CD14-positive monocyte (primary cell): ENCODE measurements around the gene TTC7B. TPM values are rescaled to one million over a fixed set of nuclear protein-coding genes. Genes with fewer than 3 reads are reported as not detected.
A peak's percentile ranks its signal among the peaks of the same experiment; 100 is the strongest.

Experiments
- DNase-seq, 3 donors: peaks; one replicate each; pipeline ENCODE4 v3.0.0-alpha.2; 2011 to 2022
- H2AFZ ChIP-seq: 2 replicates; pipeline ENCODE4 v1.6.0; 2012; ENCODE audit warnings: mild to moderate bottlenecking, low read depth, low read length, inconsistent platforms; ENCODE audit not compliant: insufficient read depth, poor library complexity, severe bottlenecking
- H3K27ac ChIP-seq, 2 donors: 1 replicate in 1 of 2; 2 replicates in 1 of 2; pipeline ENCODE4 v1.5.1; 2012 to 2013; ENCODE audit warnings: low read length in 2 of 2, control low read depth in 1 of 2, inconsistent platforms in 1 of 2, low read depth in 1 of 2, mild to moderate bottlenecking in 1 of 2
- H3K27me3 ChIP-seq, 2 donors: one replicate each; pipeline versions ENCODE4 v1.6.0 to v1.6.1; 2011 to 2013; ENCODE audit warnings: low read length in 2 of 2; ENCODE audit not compliant: control insufficient read depth in 2 of 2, insufficient read depth in 2 of 2
- H3K36me3 ChIP-seq, 2 donors: replicated peaks in 1 of 2; 1 replicate in 1 of 2; 2 replicates in 1 of 2; pipeline versions ENCODE4 v1.5.1 to v1.6.1; 2012 to 2013; ENCODE audit warnings: low read length in 2 of 2, control low read depth in 1 of 2, inconsistent platforms in 1 of 2, mild to moderate bottlenecking in 1 of 2; ENCODE audit not compliant: insufficient read depth in 2 of 2, control insufficient read depth in 1 of 2
- H3K4me1 ChIP-seq, 2 donors: 1 replicate in 1 of 2; 2 replicates in 1 of 2; pipeline versions ENCODE4 v1.5.1 to v1.6.1; 2012 to 2013; ENCODE audit warnings: low read length in 2 of 2, control low read depth in 1 of 2, inconsistent platforms in 1 of 2, mild to moderate bottlenecking in 1 of 2, moderate library complexity in 1 of 2; ENCODE audit not compliant: insufficient read depth in 2 of 2, control insufficient read depth in 1 of 2
- H3K4me2 ChIP-seq: replicated peaks from 2 replicates; pipeline ENCODE3; 2012; ENCODE audit warnings: low read length, moderate library complexity, mild to moderate bottlenecking; ENCODE audit not compliant: poor library complexity, severe bottlenecking; ENCODE audit errors: extremely low read depth
- H3K4me3 ChIP-seq, 3 experiments: fragments of 200-600 bp in 1 of 3; sonication (generic) in 1 of 3; replicated peaks in 1 of 3; 1 replicate in 2 of 3; 2 replicates in 1 of 3; pipeline ENCODE4 v1.5.1; 2011 to 2013; ENCODE audit warnings: low read length in 3 of 3, mild to moderate bottlenecking in 3 of 3, control low read depth in 2 of 3, low read depth in 2 of 3, inconsistent platforms in 1 of 3, moderate library complexity in 1 of 3
- H3K79me2 ChIP-seq: 2 replicates; pipeline ENCODE4 v1.6.0; 2012; ENCODE audit warnings: mild to moderate bottlenecking, control low read depth, inconsistent platforms, low read length, moderate library complexity; ENCODE audit not compliant: insufficient read depth
- H3K9ac ChIP-seq: 2 replicates; pipeline ENCODE4 v1.6.0; 2017; ENCODE audit warnings: low read length, mild to moderate bottlenecking; ENCODE audit not compliant: insufficient read depth, poor library complexity, severe bottlenecking
- H3K9me3 ChIP-seq, 2 donors: replicated peaks in 1 of 2; 1 replicate in 1 of 2; 2 replicates in 1 of 2; pipeline versions ENCODE4 v1.5.1 to v1.6.1; 2012 to 2013; ENCODE audit warnings: low read length in 2 of 2, control low read depth in 1 of 2; ENCODE audit not compliant: control insufficient read depth in 1 of 2, insufficient read depth in 1 of 2
- H4K20me1 ChIP-seq: 2 replicates; pipeline ENCODE4 v1.6.0; 2012; ENCODE audit warnings: mild to moderate bottlenecking, low read length, control low read depth, moderate library complexity; ENCODE audit not compliant: insufficient read depth
- H3K27ac Mint-ChIP-seq, 7 donors: one replicate each; pipeline ENCODE4 v1.8.0; 2020; ENCODE audit warnings: mild to moderate bottlenecking in 7 of 7, mixed read lengths in 7 of 7, moderate library complexity in 6 of 7, inconsistent platforms in 2 of 7
- H3K27me3 Mint-ChIP-seq, 3 donors: one replicate each; pipeline ENCODE4 v1.8.0; 2021 to 2022; ENCODE audit warnings: low read depth in 3 of 3, mild to moderate bottlenecking in 3 of 3, mixed read lengths in 3 of 3, moderate library complexity in 3 of 3, inconsistent platforms in 1 of 3
- H3K36me3 Mint-ChIP-seq, 2 donors: one replicate each; pipeline ENCODE4 v1.8.0; 2020; ENCODE audit warnings: mixed read lengths in 2 of 2, inconsistent platforms in 1 of 2, mild to moderate bottlenecking in 1 of 2
- H3K4me1 Mint-ChIP-seq: one replicate; pipeline ENCODE4 v1.8.0; 2020; ENCODE audit warnings: mild to moderate bottlenecking, mixed read lengths
- H3K4me3 Mint-ChIP-seq, 2 donors: one replicate each; pipeline ENCODE4 v1.8.0; 2020; ENCODE audit warnings: mild to moderate bottlenecking in 2 of 2, mixed read lengths in 2 of 2, moderate library complexity in 1 of 2
- H3K9me3 Mint-ChIP-seq, 7 donors: one replicate each; pipeline ENCODE4 v1.8.0; 2020 to 2022; ENCODE audit warnings: mixed read lengths in 7 of 7, mild to moderate bottlenecking in 6 of 7, moderate library complexity in 6 of 7, inconsistent platforms in 2 of 7
- WGBS: methylation state at CpG from one replicate; pipeline ENCODE4 v1.1.5; 2013; ENCODE audit warnings: missing lambda C conversion rate; ENCODE audit not compliant: insufficient coverage; 5-methylcytosine and 5-hydroxymethylcytosine counted together
- intact Hi-C, 2 donors: fragments of 100-400 bp; cut with micrococcal nuclease; formaldehyde crosslinking; loops; one replicate each; pipeline versions ENCODE4 v1.15.0 to v1.15.1; 2023
- polyA plus RNA-seq, 3 donors: library from polyadenylated mRNA; depleted of rRNA in 1 of 3; unstranded in 2 of 3; stranded (reverse) in 1 of 3; fragments of 300-500 nt in 2 of 3; fragments of >200 nt in 1 of 3; fragmentation: Illumina TruSeq in 2 of 3; gene quantifications; 1 replicate in 2 of 3; 2 replicates in 1 of 3; pipeline ENCODE4 v1.2.3, GENCODE V29; 2012 to 2021
- TF ChIP-seq, protein P1 (sequence below): fragments of 200-600 bp; IDR thresholded peaks from one replicate; pipeline ENCODE4 v1.8.0; 2022; ENCODE audit warnings: antibody characterized with exemption, mild to moderate bottlenecking

Gene TTC7B
- polyA plus RNA-seq, 3 donors = 0.87 to 2.6 (median 1.2) TPM

DNA sequence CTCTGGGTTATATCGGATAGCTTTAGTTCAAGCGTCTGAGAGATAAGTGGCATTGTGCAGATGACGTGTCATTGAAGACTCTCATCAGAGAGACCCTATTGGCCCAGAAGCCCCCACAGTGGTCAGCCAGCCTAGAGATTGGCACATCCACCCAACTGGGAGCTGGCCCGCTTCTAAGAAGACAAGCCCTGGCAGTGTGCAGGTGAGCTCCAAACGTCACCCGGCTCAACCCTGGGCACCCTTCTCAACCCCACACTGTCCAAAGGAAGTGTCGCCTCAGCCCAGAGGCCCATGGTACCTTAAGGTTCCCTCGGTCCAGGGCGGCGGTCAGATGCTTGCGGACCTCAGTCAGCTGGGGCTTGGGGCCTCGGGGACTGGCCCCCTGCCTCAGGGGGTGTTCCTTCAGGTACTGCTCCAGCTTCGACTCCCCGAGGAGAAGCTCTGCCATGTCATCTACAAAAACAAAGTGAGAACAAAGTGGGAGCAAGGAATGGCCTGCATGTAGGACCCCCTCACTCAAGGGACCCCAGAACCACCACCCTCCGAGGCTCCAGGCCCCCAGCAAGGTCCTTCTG, 30.3 kb downstream of the TTC7B start:
- Histone ChIP-seq H3K9ac (no peak overlapping the region), H3K4me2 (no peak overlapping the region), H2AFZ (no peak overlapping the region), H4K20me1 (no peaks in the 10 kb centered on the region), H3K27me3 (no peaks in the 10 kb centered on the region), H3K27ac (no peak overlapping the region), H3K4me3 (no peak overlapping the region), H3K4me1 (peaks cover 0 to 6% of the 10 kb centered on the region in 2 donors), H3K36me3 (no peaks in the 10 kb centered on the region), H3K9me3 (no peaks in the 10 kb centered on the region), H3K79me2 (no peaks in the 10 kb centered on the region)
- H3K27ac Mint-ChIP-seq = peak overlapping the region in 1 of 7 donors; percentile 57
- WGBS = 95% methylated on average over 11 of the region's 15 CpGs
- intact Hi-C loops = no loop called here
- peaks cover 10% of the 10 kb centered on the region for H3K4me1 Mint-ChIP-seq
- peaks cover 0 to 3% (median 0%) of the 10 kb centered on the region in 7 donors for H3K9me3 Mint-ChIP-seq
- no peaks in the 10 kb centered on the region for H3K36me3 Mint-ChIP-seq
- no peak overlapping the region for H3K4me3 Mint-ChIP-seq
- TF ChIP-seq, protein P1, sequence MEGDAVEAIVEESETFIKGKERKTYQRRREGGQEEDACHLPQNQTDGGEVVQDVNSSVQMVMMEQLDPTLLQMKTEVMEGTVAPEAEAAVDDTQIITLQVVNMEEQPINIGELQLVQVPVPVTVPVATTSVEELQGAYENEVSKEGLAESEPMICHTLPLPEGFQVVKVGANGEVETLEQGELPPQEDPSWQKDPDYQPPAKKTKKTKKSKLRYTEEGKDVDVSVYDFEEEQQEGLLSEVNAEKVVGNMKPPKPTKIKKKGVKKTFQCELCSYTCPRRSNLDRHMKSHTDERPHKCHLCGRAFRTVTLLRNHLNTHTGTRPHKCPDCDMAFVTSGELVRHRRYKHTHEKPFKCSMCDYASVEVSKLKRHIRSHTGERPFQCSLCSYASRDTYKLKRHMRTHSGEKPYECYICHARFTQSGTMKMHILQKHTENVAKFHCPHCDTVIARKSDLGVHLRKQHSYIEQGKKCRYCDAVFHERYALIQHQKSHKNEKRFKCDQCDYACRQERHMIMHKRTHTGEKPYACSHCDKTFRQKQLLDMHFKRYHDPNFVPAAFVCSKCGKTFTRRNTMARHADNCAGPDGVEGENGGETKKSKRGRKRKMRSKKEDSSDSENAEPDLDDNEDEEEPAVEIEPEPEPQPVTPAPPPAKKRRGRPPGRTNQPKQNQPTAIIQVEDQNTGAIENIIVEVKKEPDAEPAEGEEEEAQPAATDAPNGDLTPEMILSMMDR = no peak
- H3K27me3 Mint-ChIP-seq = peaks cover 0 to 5% (median 2%) of the 10 kb centered on the region in 3 donors
- no peak for DNase-seq

DNA sequence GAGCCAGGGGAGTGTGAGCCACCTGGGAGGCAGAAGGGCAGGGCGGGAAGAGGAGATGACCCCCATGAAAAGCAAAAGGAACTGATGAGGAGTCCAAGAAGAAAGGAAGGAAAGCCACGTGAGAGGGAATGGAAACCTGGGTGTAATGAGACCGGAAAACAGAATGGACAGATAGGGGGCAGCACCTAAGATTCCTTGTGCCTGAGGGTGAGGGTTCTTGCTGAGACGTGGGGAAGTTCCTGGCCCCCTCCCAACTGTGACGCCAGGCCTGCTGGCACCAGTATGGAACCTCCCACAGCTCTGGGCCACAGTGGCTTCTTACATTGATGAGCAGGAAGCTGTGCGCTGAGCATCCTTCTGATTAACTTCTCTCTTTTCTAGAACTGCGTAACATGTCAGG, 30.8 kb downstream of the TTC7B start:
- peak; percentile 44 to 86 (median 62) for DNase-seq
- Mint-ChIP-seq H3K27ac (peak overlapping the region in 2 of 7 donors; percentile 35 to 57), H3K4me3 (no peak overlapping the region), H3K27me3 (peaks cover 0 to 3% (median 2%) of the 10 kb centered on the region in 3 donors), H3K36me3 (no peaks in the 10 kb centered on the region), H3K9me3 (peaks cover 0 to 3% (median 0%) of the 10 kb centered on the region in 7 donors), H3K4me1 (peaks cover 10% of the 10 kb centered on the region)
- no peak overlapping the region for H2AFZ ChIP-seq
- no peaks in the 10 kb centered on the region for H3K27me3 ChIP-seq
- H3K9ac ChIP-seq = no peak overlapping the region
- H3K4me3 ChIP-seq = no peak overlapping the region
- H3K79me2 ChIP-seq = no peaks in the 10 kb centered on the region
- TF ChIP-seq, protein P1 = no peak
- H4K20me1 ChIP-seq = no peaks in the 10 kb centered on the region
- 46% methylated on average over 4 of the region's 7 CpGs for WGBS
- H3K4me1 ChIP-seq = peaks cover 0 to 6% of the 10 kb centered on the region in 2 donors
- H3K4me2 ChIP-seq = no peak overlapping the region
- no peaks in the 10 kb centered on the region for H3K9me3 ChIP-seq
- intact Hi-C loops = no loop called here
- no peak overlapping the region for H3K27ac ChIP-seq
- no peaks in the 10 kb centered on the region for H3K36me3 ChIP-seq
